Astrocyte (in vitro differentiated cells and primary cell): ENCODE measurements around the gene KIAA0825.

Experiments used
- CTCF ChIP-seq: IDR thresholded peaks from 2 replicates; pipeline ENCODE4 v1.5.1; 2011; ENCODE audit warnings: low read depth, mild to moderate bottlenecking, inconsistent platforms, low read length, moderate library complexity; ENCODE audit not compliant: insufficient read depth
- EZH2 ChIP-seq: IDR thresholded peaks from 2 replicates; pipeline ENCODE4 v1.6.1; 2012; ENCODE audit warnings: mild to moderate bottlenecking, low read length, inconsistent platforms; ENCODE audit not compliant: insufficient read depth

GRCh38 chr5:94420885-94421284 is 197.5 kb downstream of the KIAA0825 start:
- TF ChIP-seq CTCF (no peak), EZH2 (no peak)
